T follicular helper cell (primary cell): ENCODE data around the gene PPP2R5C.
"Not testable (repeated sequence)": the region's sequence is repeated elsewhere in the genome, so short reads cannot be mapped to it uniquely, and the experiment has no call there.

ENCODE experiments used
- DNase-seq: peaks from one replicate; pipeline ENCODE4 v3.0.0-alpha.2; 2020; ENCODE audit warnings: low read depth

PPP2R5C gene

DNA sequence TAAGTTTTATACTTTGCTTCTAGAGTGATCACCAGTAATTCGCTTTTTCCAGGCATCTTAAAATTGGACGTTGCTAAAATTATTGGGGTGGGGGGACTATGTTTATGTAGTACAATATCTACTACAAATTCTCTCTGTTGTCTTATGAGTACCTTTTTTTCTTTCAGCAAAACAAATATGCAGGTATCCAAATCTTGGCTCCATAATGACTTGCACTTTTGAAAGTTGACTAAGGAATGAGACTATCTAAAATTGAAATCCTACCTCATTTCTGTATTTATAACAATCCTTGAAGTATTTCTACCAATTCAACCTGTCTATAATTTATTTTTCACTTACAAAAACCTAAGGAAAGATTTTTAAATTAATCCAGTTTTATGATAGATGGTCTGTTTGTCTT, 205.2 kb downstream of the PPP2R5C start:
- no peak for DNase-seq

DNA sequence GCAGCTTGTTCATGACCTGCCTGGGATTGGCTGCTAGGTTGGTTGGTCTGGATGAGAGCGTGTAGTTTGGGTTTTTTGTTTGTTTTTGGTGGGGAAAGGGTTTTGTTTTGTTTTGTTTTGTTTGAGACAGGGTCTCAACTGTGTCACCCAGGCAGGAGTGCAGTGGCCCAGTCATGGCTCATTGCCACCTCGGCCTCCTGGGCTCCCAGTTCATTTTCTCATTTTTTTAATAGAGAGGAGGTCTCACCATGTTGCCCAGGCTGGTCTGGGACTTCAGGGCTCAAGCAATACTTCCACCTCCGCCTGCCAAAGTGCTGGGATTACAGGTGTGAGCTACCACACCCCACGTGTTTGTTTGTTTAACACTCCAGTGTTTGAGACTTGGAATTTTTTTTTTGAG, 206.7 kb downstream of the PPP2R5C start:
- no peak for DNase-seq

DNA sequence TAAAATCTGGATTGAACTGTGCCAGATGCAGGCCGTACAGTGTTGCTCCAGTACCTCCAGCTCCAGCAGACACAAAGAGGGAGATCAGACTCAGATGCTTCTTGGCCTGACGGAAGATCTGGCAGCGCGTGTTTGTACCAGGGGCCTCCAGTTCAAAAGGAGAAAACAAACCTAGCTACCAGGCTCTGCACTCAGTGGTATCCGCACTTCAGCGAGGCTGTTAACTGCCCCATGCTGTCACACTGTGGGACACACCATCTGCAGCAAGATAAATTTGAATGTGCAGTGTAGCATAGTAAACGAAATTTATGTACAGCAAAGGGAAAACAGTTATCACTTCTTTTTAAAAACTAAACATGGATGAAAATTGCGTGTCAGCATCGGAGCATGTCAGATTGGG, 208.0 kb downstream of the PPP2R5C start:
- no peak for DNase-seq

DNA sequence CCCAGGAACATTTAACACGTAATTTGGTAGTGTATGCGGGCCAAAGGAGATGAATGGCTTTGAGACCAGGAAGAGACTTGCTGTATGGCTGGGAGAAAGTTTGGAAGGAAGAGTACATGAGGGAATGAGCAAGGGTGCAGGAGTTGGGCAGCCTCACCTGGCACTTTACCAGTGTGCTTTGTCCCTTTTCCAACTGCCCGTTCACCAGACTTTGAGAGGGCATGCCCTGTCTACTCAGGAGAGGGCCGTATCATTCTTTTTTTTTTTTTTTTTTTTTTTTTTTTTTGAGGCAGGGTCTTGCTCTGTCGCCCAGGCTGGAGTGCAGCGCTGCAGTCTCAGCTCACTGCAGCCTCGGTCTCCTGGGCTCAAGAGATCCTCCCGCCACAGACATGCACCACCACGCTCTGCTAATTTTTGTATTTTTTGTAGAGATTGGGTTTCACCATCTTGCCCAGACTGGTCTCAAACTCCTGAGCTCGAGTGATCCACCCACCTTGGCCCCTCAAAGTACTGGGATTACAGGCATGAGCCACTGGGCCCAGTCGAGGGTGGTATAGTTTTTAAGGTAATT, 209.4 kb downstream of the PPP2R5C start:
- DNase-seq, result no peak

DNA sequence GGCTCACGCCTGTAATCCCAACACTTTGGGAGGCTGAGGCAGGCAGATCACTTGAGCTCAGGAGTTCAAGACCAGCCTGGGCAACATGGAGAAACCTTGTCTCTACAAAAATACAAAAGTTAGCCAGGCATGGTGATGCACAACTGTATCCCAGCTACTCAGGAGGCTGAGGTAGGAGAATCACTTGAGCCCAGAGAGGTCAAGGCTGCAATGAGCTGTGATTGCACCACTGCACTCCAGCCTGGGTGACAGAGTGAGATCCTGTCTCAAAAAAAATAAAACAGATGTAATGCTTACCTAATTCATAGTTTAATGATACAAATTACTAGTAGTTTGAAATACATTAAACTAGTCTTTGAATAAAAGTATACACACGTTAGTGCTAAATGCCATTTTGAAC, 209.9 kb downstream of the PPP2R5C start:
- DNase-seq, result not testable (repeated sequence)

GRCh38 chr14:101972126-101972866, 210.8 kb downstream of the PPP2R5C start:
- DNase-seq, result no peak

DNA sequence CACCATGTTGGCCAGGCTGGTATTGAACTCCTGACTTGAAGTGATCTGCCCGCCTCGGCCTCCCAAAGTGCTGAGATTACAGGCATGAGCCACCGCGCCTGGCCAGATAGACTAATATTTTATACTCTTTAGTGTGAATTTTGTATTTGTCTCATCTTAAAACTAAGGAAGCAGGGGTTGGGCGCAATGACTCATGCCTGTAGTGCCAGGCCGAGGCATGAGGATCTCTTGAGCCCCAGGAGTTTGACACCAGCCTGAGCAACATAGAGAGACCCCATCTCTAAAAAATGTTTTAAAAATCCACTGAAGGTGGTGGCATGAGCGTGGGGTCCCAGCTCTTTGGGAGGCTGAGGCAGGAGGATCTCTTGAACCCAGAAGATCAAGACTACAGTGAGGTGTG, 211.8 kb downstream of the PPP2R5C start:
- DNase-seq, result no peak

- DNase-seq, result no peak
Measured at GRCh38 chr14:101975231-101975630, 213.7 kb downstream of the PPP2R5C start.
